Nephron progenitor cell (in vitro differentiated cells): ENCODE results near the gene CAMK1.

Source experiments
- DNase-seq: peaks from one replicate; pipeline ENCODE4 v3.0.0; 2021
- H3K27ac Mint-ChIP-seq: 2 replicates; pipeline ENCODE4 v1.8.0; 2021; ENCODE audit warnings: mild to moderate bottlenecking, moderate library complexity, mixed read lengths
- H3K27me3 Mint-ChIP-seq: 2 replicates; pipeline ENCODE4 v1.8.0; 2021; ENCODE audit warnings: mild to moderate bottlenecking, low read depth, mixed read lengths; ENCODE audit not compliant: poor library complexity
- H3K36me3 Mint-ChIP-seq: 2 replicates; pipeline ENCODE4 v1.8.0; 2021; ENCODE audit warnings: low read depth, mixed read lengths
- H3K4me1 Mint-ChIP-seq: 2 replicates; pipeline ENCODE4 v1.8.0; 2021; ENCODE audit warnings: mixed read lengths
- H3K4me3 Mint-ChIP-seq: 2 replicates; pipeline ENCODE4 v1.8.0; 2021; ENCODE audit warnings: mild to moderate bottlenecking, moderate library complexity, mixed read lengths
- H3K9me3 Mint-ChIP-seq: 2 replicates; pipeline ENCODE4 v1.8.0; 2021; ENCODE audit warnings: mild to moderate bottlenecking, moderate library complexity, mixed read lengths
- TF ChIP-seq, protein P1 (sequence below): fragments of 200-600 bp; sonication (generic); IDR thresholded peaks from 2 replicates; pipeline ENCODE4 v1.5.0; 2021; ENCODE audit warnings: antibody characterized with exemption

Gene CAMK1

DNA sequence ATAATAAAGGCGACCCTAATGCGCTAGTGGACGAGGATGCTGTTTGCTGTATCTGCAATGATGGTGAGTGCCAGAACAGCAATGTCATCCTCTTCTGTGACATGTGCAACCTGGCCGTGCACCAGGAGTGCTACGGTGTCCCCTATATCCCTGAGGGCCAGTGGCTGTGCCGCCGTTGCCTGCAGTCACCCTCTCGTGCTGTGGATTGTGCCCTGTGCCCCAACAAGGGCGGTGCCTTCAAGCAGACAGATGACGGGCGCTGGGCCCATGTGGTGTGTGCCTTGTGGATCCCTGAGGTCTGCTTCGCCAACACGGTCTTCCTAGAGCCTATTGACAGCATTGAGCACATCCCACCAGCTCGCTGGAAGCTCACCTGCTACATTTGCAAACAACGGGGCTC lies 30.6 kb downstream of the CAMK1 start:
- Mint-ChIP-seq H3K27me3 (peaks cover 3% of the 10 kb centered on the region), H3K4me3 (no peak overlapping the region), H3K27ac (no peak overlapping the region), H3K4me1 (no peaks in the 10 kb centered on the region), H3K9me3 (no peaks in the 10 kb centered on the region), H3K36me3 (peaks cover 70% of the 10 kb centered on the region)
- TF ChIP-seq, protein P1, sequence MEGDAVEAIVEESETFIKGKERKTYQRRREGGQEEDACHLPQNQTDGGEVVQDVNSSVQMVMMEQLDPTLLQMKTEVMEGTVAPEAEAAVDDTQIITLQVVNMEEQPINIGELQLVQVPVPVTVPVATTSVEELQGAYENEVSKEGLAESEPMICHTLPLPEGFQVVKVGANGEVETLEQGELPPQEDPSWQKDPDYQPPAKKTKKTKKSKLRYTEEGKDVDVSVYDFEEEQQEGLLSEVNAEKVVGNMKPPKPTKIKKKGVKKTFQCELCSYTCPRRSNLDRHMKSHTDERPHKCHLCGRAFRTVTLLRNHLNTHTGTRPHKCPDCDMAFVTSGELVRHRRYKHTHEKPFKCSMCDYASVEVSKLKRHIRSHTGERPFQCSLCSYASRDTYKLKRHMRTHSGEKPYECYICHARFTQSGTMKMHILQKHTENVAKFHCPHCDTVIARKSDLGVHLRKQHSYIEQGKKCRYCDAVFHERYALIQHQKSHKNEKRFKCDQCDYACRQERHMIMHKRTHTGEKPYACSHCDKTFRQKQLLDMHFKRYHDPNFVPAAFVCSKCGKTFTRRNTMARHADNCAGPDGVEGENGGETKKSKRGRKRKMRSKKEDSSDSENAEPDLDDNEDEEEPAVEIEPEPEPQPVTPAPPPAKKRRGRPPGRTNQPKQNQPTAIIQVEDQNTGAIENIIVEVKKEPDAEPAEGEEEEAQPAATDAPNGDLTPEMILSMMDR: no peak
- DNase-seq: no peak

- H3K9me3 Mint-ChIP-seq: no peaks in the 10 kb centered on the region
- no peak overlapping the region for H3K27ac Mint-ChIP-seq
- H3K4me1 Mint-ChIP-seq: peaks cover 18% of the 10 kb centered on the region
- no peak for DNase-seq
- no peak overlapping the region for H3K4me3 Mint-ChIP-seq
- H3K36me3 Mint-ChIP-seq: peaks cover 59% of the 10 kb centered on the region
- H3K27me3 Mint-ChIP-seq: peaks cover 3% of the 10 kb centered on the region
- TF ChIP-seq, protein P1: no peak
Observed at GRCh38 chr3:9736831-9737230, 32.9 kb downstream of the CAMK1 start.

- H3K27me3 Mint-ChIP-seq: peaks cover 10% of the 10 kb centered on the region
- H3K9me3 Mint-ChIP-seq: no peaks in the 10 kb centered on the region
- TF ChIP-seq, protein P1: no peak
- H3K4me1 Mint-ChIP-seq: peaks cover 32% of the 10 kb centered on the region
- peak overlapping the region; percentile 89 for H3K27ac Mint-ChIP-seq
- no peak for DNase-seq
- peak overlapping the region; percentile 91 for H3K4me3 Mint-ChIP-seq
- H3K36me3 Mint-ChIP-seq: peaks cover 33% of the 10 kb centered on the region
Observed at GRCh38 chr3:9732740-9733115, 37.0 kb downstream of the CAMK1 start.

GRCh38 chr3:9732080-9732739 lies 37.5 kb downstream of the CAMK1 start:
- Mint-ChIP-seq H3K36me3 (peaks cover 33% of the 10 kb centered on the region), H3K27me3 (peaks cover 10% of the 10 kb centered on the region), H3K27ac (peak overlapping the region; percentile 89), H3K4me3 (peak overlapping the region; percentile 91), H3K4me1 (peaks cover 32% of the 10 kb centered on the region), H3K9me3 (no peaks in the 10 kb centered on the region)
- TF ChIP-seq, protein P1: no peak
- DNase-seq: peak; percentile 50

DNA sequence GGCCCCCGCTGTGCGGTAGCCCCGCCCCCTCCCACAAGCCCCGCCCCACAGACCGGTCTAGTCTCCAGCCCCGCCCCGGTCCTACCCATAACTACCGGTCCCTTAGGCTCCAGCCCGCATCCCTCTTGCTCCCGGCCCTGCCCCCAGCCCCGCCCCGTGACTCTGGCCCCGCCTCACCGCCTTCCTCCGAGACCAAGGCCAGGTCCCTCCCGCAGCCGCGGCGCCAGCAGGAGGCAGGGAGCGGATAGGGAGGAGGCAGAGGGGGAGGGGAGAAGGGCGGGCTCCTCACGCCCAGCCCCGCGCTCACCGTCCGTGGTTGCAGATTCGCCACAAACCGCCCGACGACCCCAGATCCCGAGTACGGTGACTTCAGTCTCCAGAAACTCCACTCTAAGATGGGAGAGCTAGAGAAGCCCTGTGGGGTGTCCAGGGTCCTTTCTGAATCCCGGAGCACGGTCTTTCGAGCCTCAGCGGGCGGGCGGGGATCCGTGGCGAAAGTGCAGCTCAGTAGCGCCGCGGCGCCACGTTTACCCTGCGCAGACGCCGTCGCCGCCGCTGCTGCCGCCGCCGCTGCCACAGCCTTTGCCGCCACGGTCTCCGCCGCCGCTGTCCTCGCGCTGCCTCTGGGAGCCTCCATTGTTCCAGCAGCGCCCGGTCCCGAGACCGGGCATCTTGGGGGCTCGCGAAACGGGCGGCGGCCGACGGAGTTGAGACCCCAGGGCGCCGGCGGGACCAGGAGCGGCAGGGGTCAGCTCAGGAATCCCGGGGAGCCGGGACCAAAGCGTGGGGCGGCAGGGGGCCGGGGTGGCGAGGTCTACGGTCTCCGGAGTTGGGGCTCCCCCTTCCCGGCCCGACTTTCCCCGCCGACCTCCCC lies 38.3 kb downstream of the CAMK1 start, which contains the start of gene BRPF1:
BRPF1 (plus strand) TSS at position 530 of the 874 bp plus-strand sequence. CDS start 2,406 bp downstream, outside the sequence.
- DNase-seq: peak; percentile 100
- Mint-ChIP-seq H3K27me3 (peaks cover 13% of the 10 kb centered on the region), H3K36me3 (peaks cover 27% of the 10 kb centered on the region), H3K4me3 (peak within 1 kb of the TSS; percentile 92), H3K9me3 (no peaks in the 10 kb centered on the region), H3K4me1 (peaks cover 32% of the 10 kb centered on the region), H3K27ac (peak within 1 kb of the TSS; percentile 100)
- TF ChIP-seq, protein P1: no peak
